T-helper 2 cell treated with Interferon-gamma antibody and Interleukin-4, amounts not matched to agents 100 ng/mL and 5 ng/mL, for 36 hours (primary cell): Measurements from ENCODE around the gene GSTO1. TPM values are rescaled to one million over a fixed set of nuclear protein-coding genes. Genes with fewer than 3 reads are reported as not detected.
"Not testable (repeated sequence)": the region's sequence is repeated elsewhere in the genome, so short reads cannot be mapped to it uniquely, and the experiment has no call there.

Source experiments
- intact Hi-C: fragments of 100-400 bp; cut with micrococcal nuclease; formaldehyde crosslinking; loops from one replicate; pipeline ENCODE4 v1.15.1; 2023
- total RNA-seq: library from RNA; stranded (reverse); gene quantifications from 2 replicates; pipeline ENCODE4 v1.2.3, GENCODE V29; 2022

The GSTO1 gene
- total RNA-seq, 1 donor from 2014 or later, result 134 TPM

DNA sequence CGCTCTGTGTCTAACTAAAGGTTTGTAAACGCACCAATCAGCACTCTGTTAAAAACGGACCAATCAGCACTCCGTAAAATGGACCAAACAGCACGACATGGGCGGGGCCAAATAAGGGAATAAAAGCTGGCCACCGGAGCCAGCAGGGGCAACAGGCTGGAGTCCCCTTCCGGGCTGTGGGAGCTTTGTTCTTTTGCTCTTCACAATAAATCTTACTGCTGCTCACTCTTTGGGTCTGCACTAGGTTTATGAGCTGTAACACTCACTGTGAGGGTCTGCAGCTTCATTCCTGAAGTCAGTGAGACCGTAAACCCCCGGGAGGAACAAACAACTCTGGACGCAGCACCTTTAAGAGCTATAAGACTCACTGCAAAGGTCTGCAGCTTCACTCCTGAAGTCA is 5.8 kb upstream of the GSTO1 start:
- intact Hi-C loops, result not testable (repeated sequence)

DNA sequence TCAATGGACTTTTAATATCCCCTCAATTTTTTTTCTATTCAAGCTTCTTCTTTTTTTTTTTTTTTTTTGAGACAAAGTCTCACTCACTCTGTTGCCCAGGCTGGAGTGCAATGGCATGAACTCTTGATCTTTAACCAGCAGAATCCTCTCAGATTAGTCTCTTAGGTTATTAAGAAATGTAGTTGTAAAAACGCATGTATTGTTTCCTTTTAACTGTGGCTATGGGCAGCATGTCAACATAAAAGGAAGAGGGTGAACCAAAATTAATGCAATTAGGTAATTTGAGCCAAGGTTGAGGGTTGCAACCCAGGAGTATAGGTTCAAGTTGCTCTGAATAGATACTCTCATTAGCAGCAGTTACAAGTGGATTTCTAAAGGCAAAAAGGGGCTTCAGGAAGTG is 4.3 kb upstream of the GSTO1 start:
- intact Hi-C loops, result no loop called here

DNA sequence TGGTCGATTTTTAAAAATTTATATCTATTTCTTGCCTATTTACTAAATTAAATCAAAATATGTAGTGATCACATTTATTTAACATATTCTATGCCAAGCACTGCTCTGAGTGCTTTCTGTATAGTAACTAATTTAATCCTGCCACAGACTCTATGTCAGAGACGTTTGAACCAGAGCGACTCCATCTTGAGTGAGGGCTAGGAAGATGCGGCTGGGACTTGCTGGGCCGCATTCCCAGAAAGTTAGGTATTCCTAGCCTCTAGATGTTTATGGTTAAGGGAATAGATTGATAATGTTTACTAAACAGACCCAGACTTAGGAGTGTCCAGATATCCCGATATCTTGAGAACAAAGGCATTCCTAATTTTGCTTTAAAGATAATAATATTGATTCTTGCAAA is 3.2 kb upstream of the GSTO1 start:
- intact Hi-C loops, result no loop called here

DNA sequence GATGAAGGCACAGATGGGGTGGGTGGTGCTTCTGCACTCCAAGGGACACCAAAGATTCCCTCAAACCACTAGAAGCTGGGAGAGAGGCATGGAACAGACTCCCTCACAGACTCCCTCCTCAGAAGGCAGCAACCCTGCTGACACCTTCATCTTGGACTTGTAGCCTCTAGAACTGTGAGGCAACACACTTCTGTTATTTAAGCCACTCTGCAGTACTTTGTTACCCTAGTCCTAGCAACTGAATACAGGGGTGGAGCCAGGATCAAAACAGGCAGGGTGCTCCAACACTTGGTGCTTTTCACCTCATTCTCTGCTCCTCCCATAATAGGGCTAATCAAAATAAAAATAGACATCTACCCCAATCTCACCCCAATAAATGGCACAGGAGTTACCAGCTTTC is 2.3 kb upstream of the GSTO1 start:
- intact Hi-C loops, result no loop called here

DNA sequence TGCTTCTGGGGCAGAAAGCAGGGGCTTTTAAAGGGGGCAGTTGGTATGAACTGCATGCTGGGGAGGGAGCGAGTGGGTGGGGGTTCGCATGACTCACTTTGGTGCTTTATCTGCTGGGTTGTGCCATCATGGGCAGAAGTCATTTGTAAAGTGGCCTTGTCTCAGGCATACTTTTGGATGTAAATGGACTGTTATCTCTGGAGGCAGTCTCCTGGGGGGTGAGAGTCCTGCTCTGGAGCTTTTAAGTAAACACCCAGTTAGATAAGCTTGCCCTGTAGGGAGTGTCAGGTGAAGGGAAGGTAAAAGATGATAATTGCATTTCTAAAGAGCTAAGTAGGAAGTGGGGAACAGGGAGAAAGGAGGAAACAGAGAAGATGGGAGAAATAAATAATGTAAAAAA is 1.6 kb upstream of the GSTO1 start:
- intact Hi-C loops, result no loop called here

DNA sequence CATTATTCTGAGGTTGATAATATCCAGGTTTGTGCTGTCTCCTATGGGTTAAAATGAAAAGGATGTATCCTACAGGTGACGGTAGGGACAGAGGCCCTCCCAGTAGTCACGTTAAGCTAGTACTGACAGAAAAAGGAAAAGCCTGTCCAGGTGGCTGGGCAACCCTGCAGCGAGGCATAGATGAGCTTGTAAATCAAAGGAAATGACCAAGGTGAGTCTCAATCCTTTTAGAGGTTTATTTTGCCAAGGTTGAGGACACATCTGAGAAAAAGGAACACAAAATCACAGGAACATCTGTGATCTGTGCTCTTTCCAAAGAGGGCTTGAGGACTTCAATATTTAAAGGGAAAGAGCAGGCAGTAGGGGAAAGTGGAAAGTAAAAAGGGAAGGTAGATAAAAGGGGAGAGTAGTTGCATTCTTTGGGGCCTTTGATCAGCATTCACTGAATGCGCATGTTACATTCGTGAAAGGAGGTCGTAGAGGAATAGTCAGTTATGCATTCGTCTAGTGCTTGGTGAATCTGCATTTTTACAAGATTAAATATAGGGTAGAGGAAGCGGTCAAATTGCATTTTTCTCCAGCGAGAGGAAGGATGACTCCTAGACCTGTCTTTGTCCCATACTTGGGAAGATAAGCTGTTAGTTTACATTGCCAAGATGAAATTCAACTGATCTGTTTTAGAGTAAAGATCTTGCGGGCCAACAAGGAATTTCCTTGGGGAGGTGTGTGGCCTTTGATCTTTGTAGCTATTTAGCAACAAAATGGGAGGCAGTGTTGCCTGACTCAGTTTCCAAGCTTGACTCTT is 884 bp upstream of the GSTO1 start:
- intact Hi-C loops, result loop anchor here (1.0 kb wide), 2 partner anchors 14 to 22 kb away; partner anchors contain the start of gene CFAP43

DNA sequence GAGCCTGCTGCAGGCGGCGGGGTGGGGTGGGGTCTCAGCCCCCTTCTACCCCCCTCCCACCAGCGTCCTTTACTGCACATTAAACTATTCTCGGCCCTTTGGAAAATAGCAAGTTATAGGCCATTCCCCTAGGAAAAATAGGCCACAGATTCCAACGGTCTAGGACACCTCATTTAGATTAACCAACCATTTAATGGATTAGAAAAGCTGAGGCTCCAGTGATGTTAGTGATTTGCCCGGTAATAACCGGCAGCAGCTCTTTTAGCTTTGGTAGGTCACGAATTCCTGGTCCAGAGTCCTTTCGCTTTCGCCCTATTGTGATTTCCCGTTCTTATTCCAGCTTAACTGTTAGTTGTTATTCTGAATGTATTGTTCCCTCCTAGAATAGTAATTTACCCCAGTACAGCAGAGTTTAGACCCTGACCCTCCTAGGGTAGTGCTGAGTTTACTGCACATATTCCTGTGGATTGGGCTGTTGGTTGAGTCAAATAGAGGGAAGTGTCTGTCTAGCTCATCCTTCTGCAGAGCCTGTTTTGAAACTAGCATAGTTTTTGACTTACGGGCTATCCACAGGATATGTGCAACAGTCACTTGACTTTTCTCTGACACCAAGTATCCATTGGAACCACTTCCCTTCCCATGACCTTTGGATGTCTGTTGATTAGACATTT is 754 bp downstream of the GSTO1 start:
- intact Hi-C loops, result no loop called here

DNA sequence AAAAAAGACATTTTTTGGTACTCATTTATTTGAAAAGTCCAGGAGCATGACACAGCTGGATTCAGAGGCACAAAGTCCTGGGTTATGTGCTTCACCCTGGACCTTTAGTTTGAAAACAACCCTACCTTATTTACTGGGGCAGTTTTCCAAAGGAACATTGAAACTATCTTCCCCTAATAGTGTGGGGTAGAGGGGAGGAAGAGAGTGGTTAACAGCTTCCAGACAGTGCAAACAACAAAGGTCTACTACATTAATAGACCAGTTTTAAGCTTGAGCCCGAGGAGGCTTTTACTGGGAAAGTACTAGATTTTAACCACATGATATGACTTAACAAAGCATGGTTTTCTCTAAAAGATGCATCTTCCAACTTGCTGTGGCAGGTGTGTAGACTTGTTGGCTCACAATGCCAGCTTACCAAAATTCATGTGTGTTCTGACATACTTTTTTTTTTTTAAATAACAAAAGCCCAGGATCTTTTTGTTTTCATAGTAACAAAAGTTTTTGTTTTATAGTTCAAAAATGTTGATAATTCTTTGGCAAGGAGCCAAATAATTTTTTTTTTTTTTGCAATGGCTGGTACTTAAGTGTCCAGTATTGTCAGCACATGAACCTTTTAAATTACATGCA is 1.8 kb downstream of the GSTO1 start:
- intact Hi-C loops, result no loop called here

DNA sequence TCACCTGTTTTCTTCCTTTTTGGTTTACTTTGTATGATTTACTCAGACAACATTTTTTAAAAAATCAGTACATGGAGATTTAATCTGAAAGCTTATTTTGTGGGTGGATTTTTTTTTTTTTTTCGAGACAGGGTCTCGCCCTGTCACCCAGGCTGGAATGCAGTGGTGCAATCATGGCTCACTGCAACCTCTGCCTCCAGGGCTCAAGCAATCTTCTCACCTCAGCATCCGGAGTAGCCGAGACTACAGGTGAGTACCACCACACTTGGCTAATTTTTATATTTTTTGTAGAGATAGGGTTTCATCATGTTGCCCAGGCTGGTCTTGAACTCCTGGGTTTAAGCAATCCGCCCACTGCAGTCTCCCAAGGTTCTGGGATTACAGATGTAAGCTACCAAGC is 2.5 kb downstream of the GSTO1 start:
- intact Hi-C loops, result no loop called here

DNA sequence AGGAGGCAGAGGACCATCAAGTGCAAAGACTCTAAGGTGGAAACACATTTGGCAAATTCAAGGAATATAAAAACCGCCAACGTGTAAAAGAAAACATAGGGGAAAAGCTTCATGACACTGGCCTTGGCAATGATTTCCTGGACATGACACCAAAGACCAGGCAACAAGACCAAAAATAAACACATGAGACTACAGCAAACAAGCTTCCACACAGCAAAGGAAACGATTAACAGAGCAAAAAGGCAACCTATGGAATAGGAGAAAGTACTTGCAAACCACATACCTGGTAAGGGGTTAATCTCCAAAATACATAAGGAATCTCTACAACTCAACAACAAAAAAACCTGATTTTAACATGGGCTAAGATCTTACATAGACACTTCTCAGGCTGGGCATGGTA is 3.5 kb downstream of the GSTO1 start:
- intact Hi-C loops, result no loop called here

DNA sequence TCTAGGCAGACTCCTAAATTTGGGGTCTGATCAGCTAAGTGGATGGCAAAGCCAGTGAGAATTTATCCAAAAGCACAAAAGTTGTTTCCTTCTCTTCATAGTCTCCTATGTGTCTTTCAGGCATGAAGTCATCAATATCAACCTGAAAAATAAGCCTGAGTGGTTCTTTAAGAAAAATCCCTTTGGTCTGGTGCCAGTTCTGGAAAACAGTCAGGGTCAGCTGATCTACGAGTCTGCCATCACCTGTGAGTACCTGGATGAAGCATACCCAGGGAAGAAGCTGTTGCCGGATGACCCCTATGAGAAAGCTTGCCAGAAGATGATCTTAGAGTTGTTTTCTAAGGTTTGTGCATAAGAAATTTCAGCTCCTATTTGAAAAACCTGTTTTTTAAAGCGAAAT is 4.8 kb downstream of the GSTO1 start:
- intact Hi-C loops, result no loop called here

DNA sequence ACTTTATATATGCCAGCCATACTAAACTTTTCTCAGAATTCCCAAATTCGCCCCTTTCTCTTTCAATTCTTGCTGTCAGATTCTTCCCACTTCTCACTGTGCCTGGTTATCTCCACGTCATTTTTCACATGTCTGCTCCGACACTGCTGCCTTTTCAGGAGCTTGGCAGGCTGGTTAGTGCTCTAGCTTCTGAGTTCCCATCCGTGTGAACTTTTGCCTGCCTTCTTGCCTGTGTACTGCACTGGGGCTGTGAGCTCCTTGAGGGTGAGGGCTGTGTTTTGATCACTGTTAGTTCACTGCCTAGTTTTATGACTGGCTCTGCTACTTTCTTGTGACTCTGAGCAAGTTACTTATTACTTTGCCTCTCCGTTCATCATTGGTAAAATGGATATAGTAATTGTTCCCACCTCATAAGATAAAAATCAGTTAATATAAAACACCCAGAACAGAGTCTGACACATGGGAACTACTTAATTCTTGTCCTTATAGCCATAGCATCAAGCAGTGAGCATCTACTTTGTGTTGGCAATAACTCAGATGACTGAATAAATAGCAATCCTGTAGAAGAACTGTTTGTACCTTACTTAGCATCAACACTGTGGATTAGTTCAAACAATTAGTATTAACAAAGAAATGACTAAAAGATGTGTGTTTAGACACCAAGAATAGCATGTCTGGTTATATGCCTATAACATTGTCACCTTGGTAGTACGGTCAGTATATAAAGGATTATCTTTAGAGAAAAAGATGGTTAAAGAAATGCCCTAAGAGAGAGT is 5.5 kb downstream of the GSTO1 start:
- intact Hi-C loops, result no loop called here

DNA sequence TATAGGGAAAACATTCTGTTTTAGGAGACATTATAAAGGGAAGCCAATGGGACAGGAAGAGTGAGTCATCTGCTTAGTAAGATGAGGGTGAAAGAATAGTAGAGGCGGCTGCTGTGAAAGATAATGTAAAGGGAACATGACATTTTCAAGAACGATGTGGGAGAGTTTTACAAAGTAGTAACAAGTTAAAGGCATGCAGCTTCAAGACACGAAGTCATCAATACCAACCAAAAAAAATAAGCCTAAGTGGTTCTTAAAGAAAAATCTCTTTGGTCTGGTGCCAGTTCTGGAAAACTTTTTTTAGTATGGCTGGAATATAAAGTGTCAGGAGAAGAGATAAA is 6.1 kb downstream of the GSTO1 start:
- intact Hi-C loops, result no loop called here

DNA sequence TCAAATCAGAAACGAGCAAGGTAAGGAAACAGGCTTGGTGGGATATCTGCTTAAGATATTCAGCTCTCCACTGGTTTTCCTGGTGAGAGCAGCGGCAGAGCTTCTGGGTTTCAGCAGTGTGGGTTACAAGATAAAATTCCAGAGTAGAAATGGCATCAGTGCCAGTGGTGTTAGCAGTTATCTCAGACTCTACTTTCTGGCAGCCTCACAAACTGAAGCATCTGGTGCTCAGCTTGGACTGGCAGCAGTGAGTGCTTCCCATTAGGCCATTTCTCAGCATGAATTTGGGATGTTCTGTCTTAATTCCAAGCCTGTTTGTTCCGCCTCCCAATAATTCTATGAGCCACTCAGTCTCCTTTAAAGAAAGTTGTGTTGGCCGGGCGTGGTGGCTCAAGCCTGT is 7.4 kb downstream of the GSTO1 start:
- intact Hi-C loops, result no loop called here

DNA sequence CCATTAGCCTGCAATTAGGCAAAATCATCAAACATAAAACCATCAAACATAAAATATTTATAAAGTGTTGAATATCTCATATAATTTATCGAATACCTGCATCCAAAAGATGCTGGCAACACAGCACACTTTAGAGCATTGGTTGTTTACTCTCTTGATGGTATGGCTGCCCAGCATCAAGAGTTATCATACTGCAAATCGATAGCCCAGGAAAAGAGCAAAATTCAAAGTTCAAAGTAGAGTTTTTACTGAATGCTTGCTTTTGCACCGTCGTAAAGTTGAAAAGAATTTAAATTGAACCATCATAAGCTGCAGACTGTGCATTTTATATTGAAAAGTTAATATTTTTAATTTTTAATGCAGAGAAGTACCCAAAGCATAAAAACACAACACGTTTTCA is 10.1 kb downstream of the GSTO1 start:
- intact Hi-C loops, result no loop called here

DNA sequence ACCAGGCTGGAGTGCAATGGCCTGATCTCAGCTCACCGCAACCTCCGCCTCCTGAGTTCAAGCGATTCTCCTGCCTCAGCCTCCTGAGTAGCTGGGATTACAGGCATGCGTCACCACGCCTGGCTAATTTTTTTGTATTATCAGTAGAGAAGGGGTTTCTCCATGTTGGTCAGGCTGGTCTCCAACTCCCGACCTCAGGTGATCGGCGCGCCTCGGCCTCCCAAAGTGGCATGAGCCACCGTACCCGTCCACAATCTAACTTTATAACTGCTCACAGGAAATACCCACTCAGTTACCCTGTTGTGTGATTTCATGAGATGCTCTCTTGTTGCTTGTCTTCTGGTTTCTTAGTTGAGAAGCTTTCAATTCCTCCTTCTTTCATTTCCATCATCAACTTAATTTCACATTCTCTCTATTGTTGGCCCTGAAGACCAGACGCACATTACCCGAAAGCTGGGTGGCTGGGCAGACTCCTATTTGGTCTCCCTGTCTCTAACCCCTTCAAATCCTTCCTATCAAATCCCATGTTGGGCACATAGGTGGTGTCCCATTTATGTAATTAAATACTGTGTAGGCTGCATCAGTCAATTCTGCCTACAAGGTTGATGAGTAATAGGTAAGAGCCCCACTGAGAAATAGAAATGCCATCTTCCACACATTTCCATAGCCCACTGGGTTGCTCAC is 13.2 kb downstream of the GSTO1 start:
- intact Hi-C loops, result loop anchor here (1.0 kb wide), 2 partner anchors 14 to 147 kb away; partner anchors contain the start of gene GSTO1

DNA sequence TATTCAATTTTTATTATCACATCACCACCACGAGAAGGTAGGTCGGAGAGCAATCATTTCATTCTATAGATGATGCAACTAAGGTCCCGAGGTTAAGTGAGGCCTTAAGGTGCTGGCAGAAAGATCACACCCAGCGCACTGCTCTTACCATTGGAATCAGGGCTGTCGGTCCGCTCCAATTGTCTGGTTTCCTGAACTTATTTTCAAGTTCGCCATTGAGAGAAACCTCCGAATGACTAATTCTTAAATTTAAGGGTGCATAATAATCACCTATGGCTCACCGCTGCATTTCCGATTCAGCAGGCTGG is 13.7 kb downstream of the GSTO1 start:
- intact Hi-C loops, result loop anchor here (1.0 kb wide), 2 partner anchors 14 to 147 kb away; partner anchors contain the start of gene GSTO1

DNA sequence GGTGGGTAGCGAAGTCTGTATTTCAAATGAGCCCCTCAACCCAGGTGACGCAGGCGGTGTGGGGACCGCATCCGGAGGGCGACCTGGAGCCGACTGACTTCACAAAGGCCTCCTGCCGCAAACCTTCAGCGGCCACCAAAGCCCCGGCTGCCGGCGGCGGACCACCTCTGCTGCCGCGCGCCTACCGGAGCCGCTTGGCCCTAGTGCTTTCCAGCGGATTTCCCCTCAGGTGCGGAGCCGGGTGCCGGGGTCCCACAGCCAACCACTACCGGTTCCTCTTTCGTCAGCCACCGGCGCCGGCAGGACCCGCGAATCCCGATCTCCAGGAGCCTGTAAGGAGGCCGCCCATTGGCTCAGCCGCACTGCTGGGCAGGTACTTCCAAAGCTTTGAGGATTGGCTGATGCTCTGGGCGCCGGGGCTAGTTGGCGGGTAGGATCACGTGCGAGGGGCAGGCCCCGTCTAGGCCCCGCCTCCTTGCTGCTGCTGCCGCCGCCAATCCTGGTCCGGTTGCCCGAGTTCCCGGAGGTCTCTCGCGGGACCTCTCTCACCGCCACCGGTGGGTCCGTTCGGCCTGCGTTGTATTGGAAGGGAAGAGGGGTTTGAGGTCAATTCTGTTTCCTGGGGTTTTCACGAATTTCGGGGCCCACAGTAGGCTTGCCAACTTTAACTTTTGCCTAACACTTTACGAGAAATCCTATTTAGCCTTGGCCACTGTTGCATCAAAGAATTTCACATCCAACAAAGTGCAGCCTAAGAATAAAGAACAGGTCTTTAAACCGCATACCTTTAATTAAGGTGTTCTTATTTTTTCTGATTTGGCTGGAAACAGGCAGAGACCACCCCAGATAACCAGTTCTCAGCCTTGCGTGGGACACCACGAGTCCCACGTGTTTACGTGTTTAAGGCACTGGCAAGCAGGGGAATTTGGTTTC is 14.3 kb downstream of the GSTO1 start, which contains the start of gene GSTO2:
Gene GSTO2, plus strand, starts transcription at position 472 of the 933 bp plus-strand sequence. CDS start 5,732 bp downstream, outside the sequence.
- intact Hi-C loops, result loop anchor here (1.0 kb wide), 6 partner anchors 15 to 351 kb away; partner anchors contain the start of genes CFAP43, GSTO1, ITPRIP and STN1

DNA sequence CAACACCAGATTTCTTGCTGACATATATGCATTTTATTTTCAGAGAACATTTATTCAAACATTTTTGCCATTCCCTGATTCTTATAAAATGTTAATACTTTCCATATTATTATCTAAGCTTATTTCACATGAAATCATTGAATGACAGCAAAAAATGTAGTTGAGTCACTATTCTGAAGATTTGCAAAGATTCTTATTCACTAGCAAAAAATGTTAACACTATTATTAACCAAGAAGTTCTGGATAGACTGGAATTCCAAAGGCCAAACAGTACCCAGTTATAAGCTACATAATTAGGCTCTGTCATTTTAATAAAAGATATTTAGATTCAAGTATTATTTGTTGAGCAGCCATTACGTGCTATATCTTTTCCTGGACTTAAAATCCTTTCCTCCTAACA is 18.6 kb downstream of the GSTO1 start:
- intact Hi-C loops, result no loop called here
